ENCODE data around the gene SET.
"Not testable (repeated sequence)": the region's sequence is repeated elsewhere in the genome, so short reads cannot be mapped to it uniquely, and the experiment has no call there.

Gene SET

GRCh38 chr9:128688501-128689292 lies at the start of gene SET:
Gene SET, plus strand, starts transcription at chr9:128689222. Its CDS starts 361 bp downstream, at chr9:128689583.
- no peak for FAIRE-seq

DNA sequence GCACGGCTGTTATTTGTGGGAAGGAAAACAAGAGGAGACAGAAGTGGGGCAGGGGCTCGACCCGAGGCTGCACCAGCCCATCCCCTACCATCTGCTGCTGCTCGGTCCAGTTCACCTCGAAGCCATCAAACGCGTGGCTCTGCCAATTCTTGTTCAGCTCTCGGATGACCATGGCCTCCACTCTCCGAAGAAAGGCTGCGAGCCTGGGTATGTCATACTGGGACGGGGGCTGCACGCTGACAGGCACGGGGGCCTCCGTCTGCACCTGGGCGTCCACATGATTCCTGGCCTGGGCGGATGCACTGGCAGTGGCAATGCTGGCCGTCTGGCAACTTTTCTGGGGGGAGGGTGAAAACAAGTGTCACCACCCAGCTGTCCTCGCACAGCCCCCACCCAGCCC lies 48.4 kb upstream of the SET start:
- no peak for FAIRE-seq

- no peak for FAIRE-seq
These were observed 46.3 kb upstream of the SET start for GRCh38 chr9:128642675-128643245.

- no peak for FAIRE-seq
These were observed 45.3 kb upstream of the SET start for GRCh38 chr9:128643519-128644300.

- not testable (repeated sequence) for FAIRE-seq
These were observed 40.8 kb upstream of the SET start for GRCh38 chr9:128648206-128648605.

DNA sequence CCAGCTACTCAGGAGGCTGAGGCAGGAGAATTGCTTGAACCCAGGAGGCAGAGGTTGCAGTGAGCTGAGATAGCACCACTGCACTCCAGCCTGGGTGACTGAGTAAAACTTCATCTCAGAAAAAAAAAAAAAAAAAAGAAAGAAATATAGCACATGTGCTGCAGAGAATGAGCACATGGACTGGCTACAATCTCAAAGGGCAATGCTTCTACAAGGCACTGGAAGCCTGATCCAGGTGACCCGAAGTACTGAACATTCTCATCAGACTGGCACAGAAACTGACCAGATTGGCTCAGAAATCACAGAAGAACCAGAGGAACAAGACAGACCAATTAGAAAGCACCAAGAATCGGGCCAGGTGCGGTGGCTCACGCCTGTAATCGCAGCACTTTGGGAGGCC lies 37.2 kb upstream of the SET start:
- no peak for FAIRE-seq

DNA sequence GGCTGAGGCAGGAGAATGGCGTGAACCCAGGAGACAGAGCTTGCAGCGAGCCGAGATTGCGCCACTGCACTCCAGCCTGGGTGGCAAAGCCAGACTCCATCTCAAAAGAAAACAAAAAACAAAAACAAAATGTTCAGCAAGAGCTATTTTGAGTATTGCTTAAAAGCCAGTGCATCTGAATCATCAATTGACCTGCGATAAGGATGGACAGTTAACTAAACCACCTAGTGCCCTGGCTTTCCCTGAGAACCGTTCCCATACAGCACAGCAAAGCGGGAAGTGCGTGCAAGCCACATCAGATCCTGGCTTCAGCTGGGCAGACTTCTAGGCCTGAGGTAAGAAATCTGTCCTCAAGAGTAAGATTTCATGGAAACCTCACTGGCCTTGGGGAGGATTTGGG lies 35.1 kb upstream of the SET start:
- FAIRE-seq: no peak

DNA sequence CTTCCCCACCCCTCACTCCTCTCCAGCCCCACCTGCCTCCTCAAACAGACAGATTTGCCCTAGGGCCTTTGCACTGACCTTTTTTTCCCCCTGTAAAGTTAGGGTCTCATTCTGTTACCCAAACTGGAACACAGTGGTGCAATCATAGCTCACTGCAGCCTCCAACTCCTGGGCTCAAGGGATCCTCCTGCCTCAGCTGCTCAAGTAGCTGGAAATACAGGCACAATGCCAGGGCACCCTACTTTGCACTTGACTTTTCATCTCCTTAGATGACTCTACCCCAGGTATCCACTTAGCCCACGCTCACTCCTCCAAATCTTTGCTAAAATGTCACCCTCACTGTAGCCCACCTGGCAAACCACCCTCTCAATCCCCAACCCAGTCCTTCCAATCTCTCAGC lies 34.5 kb upstream of the SET start:
- no peak for FAIRE-seq

DNA sequence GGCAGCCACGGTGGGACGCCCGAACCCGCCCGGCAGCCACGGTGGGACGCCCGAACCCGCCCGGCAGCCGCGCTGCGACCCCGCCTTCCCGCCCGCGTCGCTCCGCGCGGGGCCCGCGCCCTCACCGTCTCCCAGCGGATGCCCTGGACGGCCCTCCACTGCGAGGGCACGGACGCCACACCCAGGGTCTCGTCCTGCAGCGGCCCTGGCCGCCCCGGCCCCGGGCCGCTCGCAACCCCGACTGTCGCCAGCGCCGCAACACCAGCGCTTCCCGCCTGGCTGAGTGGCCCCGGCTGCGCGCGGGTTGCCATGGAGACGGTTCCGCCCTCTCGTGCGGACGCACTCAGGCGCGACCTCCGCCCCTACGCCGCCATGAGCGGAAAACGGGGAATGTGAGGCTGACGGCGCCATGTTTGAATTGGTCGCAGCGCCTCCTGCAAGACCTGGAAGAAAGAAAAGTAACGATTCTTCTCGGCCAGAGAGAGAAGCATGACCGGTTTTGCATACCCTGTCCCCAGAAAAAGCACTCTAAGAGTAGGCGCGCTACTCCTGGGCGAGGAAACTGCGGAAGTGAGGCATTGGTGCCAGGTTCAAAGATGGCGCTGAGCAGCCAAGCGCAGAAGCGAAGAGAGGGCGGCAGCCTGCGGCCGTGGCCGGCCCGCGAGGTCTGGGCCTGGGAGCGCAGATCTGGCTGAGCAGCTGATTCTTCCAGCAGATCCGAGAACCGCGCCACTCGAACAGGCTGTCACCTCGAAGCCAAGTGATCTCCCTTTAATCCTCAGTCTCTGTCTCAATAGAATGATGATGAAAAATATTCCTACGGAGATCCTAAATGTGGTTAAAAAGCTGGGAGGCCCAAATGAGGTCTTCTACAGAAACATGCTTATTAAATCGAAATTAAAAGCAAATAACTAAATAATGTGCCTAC lies 32.3 kb upstream of the SET start, which contains the start of gene DYNC2I2:
Gene DYNC2I2, minus strand, starts transcription at position 432 of the 928 bp plus-strand sequence. Its CDS starts 121 bp downstream, at position 311.
- FAIRE-seq: no peak

DNA sequence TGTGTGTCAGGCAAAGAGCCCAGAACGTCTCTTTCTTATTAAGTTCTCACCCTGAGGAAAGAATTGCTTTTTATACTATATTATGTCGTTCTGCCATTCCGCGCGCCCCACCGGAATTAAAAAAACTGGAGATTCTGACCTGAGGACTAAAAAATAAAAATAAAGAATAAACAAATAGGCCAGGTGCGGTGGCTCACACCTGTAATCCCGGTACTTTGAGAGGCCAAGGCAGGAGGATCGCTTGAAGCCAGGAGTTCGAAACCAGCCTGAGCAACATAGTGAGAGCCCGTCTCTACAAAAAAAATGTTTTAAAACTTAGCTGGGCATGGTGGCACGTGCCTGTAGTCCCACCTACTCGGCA lies 31.7 kb upstream of the SET start:
- FAIRE-seq: no peak

GRCh38 chr9:128657796-128658195 lies 31.2 kb upstream of the SET start:
- FAIRE-seq: no peak

GRCh38 chr9:128666481-128666941 lies 22.5 kb upstream of the SET start:
- not testable (repeated sequence) for FAIRE-seq

- no peak for FAIRE-seq
These were observed 19.2 kb upstream of the SET start for GRCh38 chr9:128669786-128670185.

DNA sequence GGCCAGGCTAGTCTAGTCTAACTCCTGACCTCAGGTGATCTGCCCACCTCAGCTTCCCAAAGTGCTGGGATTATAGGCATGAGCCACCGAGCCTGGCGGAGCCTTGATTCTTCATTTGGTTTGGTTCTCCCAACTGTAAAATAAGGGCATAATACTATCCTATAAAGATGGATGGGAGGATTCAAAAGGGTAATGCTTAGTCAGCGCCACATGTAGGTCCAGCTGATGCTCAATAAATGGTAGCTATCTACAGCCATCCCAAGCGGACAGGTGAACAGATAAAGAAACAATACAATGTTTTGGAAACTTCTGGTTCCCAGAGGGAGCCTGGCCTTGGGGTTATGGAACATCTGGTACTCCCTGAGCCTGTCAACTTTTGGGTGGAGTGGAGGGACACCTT lies 13.6 kb upstream of the SET start:
- no peak for FAIRE-seq

DNA sequence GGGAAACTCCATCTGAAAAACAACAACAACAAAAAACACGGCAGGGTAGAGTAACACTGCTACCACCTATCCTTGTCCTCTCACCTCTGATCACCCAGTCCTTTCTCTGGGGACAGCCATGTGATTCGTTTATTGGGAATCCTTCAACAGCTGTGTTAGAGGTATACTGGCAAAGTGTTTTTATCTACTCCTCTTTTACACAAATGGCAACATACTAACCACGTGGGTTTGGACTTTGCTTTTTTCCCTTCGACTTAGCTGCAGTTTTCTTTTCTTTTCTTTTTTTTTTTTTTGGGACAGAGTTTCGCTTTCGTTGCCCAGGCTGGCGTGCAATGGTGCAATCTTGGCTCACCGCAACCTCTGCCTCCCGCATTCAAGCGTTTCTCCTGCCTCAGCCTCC lies 11.2 kb upstream of the SET start:
- no peak for FAIRE-seq

GRCh38 chr9:128683340-128684064 lies 5.5 kb upstream of the SET start:
- FAIRE-seq: peak; percentile 74

GRCh38 chr9:128684065-128684324 lies 5.0 kb upstream of the SET start:
- FAIRE-seq: no peak

- peak; percentile 79 for FAIRE-seq
These were observed 4.5 kb upstream of the SET start for GRCh38 chr9:128684325-128685199.

DNA sequence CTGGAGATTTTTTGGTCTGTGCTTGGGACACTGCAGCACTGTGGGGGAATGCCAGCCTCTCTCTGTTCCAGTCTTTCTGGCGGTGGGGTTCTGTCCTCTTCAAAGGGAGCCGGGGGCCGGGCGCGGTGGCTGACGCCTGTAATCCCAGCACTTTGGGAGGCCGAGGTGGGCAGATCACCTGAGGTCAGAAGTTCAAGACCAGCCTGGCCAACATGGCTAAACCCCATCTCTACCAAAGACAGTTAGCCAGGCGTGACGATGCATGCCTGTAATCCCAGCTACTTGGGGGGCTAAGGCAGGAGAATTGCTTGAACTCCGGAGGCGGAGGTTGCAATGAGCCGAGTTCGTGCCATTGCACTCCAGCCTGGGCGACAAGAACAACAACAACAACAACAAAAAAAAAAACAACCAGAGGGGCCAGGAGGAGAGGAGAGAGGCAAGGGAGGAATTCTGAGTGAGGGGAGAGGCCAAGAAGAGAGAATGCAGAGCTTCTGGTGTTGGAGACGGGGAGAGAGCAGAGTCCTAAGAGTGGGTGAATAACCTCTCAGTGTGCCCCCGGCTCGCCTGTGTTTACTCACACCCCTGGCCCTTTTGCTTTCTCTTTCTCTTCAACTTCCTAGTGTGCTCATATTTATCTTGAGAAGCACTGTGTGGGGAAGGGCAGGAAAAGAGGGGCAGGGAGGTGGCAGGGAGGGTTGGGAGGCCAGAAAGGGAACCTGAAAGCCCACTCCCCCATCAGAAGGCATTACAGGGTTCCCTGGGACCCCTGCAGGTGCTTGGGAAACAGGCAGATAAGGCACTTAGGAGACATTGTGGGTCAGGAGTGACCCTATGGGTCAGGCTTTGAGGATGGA lies 3.2 kb upstream of the SET start:
- FAIRE-seq: no peak

GRCh38 chr9:128687453-128687852 lies 1.6 kb upstream of the SET start:
- no peak for FAIRE-seq

All from G401.6 (cell line).